Peyer's patch (tissue), 4 donors: Measurements from ENCODE around the gene WIPF3.

Experiments
- CTCF ChIP-seq, 6 experiments: fragments of 450-650 bp in 4 of 6; fragments of 200-600 bp in 2 of 6; sonication (generic) in 1 of 6; IDR thresholded peaks; one replicate each; pipeline ENCODE4 v1.5.1; 2017 to 2019; ENCODE audit warnings: antibody characterized with exemption in 6 of 6, mild to moderate bottlenecking in 3 of 6, moderate library complexity in 1 of 6
- POLR2A ChIP-seq, 2 donors: fragments of 450-650 bp; IDR thresholded peaks; one replicate each; pipeline ENCODE4 v1.5.1; 2017; ENCODE audit warnings: antibody characterized with exemption in 2 of 2, mild to moderate bottlenecking in 2 of 2, moderate library complexity in 2 of 2

- TF ChIP-seq CTCF (IDR thresholded peaks at IDR 0.05) (no peak), POLR2A (IDR thresholded peaks at IDR 0.05) (no peak)
Measured at GRCh38 chr7:29951206-29951605, 144.9 kb downstream of the WIPF3 start.
